GM12874 (cell line): ENCODE data around the gene TMEM39A.

Experiments
- TF ChIP-seq, protein P1 (sequence below): IDR thresholded peaks from 2 replicates; pipeline ENCODE4 v1.5.1; 2011; ENCODE audit warnings: low read depth, mild to moderate bottlenecking, control low read depth, low read length, moderate library complexity; ENCODE audit not compliant: insufficient read depth

TMEM39A gene

GRCh38 chr3:119396870-119397269, 66.5 kb downstream of the TMEM39A start:
- TF ChIP-seq, protein P1, sequence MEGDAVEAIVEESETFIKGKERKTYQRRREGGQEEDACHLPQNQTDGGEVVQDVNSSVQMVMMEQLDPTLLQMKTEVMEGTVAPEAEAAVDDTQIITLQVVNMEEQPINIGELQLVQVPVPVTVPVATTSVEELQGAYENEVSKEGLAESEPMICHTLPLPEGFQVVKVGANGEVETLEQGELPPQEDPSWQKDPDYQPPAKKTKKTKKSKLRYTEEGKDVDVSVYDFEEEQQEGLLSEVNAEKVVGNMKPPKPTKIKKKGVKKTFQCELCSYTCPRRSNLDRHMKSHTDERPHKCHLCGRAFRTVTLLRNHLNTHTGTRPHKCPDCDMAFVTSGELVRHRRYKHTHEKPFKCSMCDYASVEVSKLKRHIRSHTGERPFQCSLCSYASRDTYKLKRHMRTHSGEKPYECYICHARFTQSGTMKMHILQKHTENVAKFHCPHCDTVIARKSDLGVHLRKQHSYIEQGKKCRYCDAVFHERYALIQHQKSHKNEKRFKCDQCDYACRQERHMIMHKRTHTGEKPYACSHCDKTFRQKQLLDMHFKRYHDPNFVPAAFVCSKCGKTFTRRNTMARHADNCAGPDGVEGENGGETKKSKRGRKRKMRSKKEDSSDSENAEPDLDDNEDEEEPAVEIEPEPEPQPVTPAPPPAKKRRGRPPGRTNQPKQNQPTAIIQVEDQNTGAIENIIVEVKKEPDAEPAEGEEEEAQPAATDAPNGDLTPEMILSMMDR, result no peak

DNA sequence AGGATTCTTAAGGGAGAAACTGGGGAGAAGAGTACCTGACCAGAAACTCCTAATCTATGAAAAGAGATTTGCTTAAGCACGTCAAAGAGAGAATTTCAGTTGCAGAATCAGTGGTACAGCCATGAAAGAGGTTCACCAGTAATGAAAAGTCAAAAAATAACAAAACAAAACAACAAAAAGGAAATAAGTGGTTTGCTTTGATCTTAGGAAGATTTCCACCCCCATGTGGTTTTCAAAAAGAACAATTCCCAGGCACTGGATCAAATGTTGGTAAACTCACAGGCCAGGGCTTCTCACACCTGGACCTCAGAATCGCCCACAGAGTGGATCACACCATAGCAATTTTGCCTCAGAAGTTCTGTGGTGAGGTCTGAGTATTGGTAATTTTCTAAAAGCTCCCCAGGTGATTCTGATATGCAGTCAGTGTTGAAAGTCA, 67.5 kb downstream of the TMEM39A start:
- TF ChIP-seq, protein P1, result no peak

GRCh38 chr3:119388577-119388976, 74.8 kb downstream of the TMEM39A start:
- TF ChIP-seq, protein P1, result no peak

DNA sequence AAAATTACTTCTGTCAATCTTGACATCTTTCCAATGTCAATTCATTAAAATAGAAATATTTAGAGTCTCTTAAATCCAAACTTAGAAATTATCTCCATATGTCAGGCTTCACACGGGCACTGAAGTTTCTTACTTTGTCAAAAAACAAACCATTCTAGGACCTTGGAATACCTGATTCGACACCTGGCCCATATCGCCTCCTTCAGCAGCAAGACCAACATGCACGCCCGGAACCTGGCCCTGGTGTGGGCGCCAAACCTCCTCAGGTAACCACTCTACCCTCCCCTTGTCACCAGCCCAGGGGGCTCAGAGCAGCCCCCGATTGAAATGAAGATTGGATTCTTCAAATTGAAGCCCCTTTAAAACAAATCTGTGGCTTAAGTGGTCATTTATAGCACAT, 81.3 kb downstream of the TMEM39A start:
- TF ChIP-seq, protein P1, result no peak

DNA sequence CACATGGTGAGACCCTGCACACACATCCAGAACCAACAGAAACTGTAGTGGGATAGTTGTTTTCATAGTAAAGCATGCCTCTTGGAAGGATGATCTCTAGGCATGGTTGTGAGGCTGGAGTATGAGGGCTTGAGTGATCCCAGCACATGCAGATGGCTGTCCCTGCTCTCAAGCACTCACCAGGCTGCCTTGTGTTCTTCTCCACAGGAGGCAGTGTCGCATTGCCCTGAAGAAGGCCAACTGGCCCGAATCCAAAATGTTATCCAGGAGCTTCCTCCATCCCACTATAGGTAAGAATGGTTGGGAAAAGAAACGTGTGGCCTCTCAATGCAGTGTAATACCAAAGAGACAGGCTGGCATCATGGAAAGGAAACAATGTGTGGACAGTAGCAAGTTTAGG, 82.7 kb downstream of the TMEM39A start:
- TF ChIP-seq, protein P1, result no peak
